HCT116 (cell line): ENCODE data around the gene GNGT1.

Experiments used
- POLR2A ChIP-seq: IDR thresholded peaks from 2 replicates; pipeline ENCODE4 v1.7.0; 2011; ENCODE audit warnings: borderline replicate concordance; ENCODE audit not compliant: insufficient read depth, insufficient read length; ENCODE audit errors: extremely low read depth
- POLR2AphosphoS5 ChIP-seq: IDR thresholded peaks from 2 replicates; pipeline ENCODE4 v1.6.1; 2011; ENCODE audit warnings: mild to moderate bottlenecking, low read depth, low read length, moderate library complexity
- TCF7L2 ChIP-seq: IDR thresholded peaks from 2 replicates; pipeline ENCODE4 v1.7.0; 2011; ENCODE audit warnings: borderline replicate concordance, inconsistent platforms; ENCODE audit not compliant: insufficient read depth, insufficient read length; ENCODE audit errors: extremely low read depth
- TF ChIP-seq, protein P1 (sequence below), 3 experiments: fragments of 200-600 bp in 1 of 3; sonication (generic) in 1 of 3; IDR thresholded peaks in 2 of 3; conservative IDR thresholded peaks in 1 of 3; 2 replicates each; pipeline ENCODE4 v1.5.1; 2012 to 2017; ENCODE audit warnings: low read depth in 2 of 3, low read length in 2 of 3, antibody characterized with exemption in 1 of 3, borderline replicate concordance in 1 of 3, control low read depth in 1 of 3, mild to moderate bottlenecking in 1 of 3, mixed read lengths in 1 of 3, mixed run types in 1 of 3, moderate library complexity in 1 of 3; ENCODE audit not compliant: insufficient read depth in 1 of 3

GRCh38 chr7:93955304-93955703 is 48.9 kb downstream of the GNGT1 start:
- TF ChIP-seq, protein P1, sequence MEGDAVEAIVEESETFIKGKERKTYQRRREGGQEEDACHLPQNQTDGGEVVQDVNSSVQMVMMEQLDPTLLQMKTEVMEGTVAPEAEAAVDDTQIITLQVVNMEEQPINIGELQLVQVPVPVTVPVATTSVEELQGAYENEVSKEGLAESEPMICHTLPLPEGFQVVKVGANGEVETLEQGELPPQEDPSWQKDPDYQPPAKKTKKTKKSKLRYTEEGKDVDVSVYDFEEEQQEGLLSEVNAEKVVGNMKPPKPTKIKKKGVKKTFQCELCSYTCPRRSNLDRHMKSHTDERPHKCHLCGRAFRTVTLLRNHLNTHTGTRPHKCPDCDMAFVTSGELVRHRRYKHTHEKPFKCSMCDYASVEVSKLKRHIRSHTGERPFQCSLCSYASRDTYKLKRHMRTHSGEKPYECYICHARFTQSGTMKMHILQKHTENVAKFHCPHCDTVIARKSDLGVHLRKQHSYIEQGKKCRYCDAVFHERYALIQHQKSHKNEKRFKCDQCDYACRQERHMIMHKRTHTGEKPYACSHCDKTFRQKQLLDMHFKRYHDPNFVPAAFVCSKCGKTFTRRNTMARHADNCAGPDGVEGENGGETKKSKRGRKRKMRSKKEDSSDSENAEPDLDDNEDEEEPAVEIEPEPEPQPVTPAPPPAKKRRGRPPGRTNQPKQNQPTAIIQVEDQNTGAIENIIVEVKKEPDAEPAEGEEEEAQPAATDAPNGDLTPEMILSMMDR (IDR thresholded peaks at IDR 0.05 in 2 of 3, conservative IDR thresholded peaks at IDR 0.05 in 1 of 3; ENCODE audit: borderline replicate concordance in 1 of 3, insufficient read depth in 1 of 3, low read depth in 2 of 3, low read length in 2 of 3), result no peak
- TF ChIP-seq POLR2A (no peak), TCF7L2 (no peak), POLR2AphosphoS5 (no peak)
